GM21447 (cell line): ENCODE data around the gene ASPHD2.

Source experiments
- ATAC-seq: cut with Tn5 transposase; IDR thresholded peaks from one replicate; pipeline ENCODE4 v1.9.1; 2021; ENCODE audit not compliant: unreplicated experiment

The ASPHD2 gene

GRCh38 chr22:26445577-26446275, 16.7 kb downstream of the ASPHD2 start:
- ATAC-seq = no peak

DNA sequence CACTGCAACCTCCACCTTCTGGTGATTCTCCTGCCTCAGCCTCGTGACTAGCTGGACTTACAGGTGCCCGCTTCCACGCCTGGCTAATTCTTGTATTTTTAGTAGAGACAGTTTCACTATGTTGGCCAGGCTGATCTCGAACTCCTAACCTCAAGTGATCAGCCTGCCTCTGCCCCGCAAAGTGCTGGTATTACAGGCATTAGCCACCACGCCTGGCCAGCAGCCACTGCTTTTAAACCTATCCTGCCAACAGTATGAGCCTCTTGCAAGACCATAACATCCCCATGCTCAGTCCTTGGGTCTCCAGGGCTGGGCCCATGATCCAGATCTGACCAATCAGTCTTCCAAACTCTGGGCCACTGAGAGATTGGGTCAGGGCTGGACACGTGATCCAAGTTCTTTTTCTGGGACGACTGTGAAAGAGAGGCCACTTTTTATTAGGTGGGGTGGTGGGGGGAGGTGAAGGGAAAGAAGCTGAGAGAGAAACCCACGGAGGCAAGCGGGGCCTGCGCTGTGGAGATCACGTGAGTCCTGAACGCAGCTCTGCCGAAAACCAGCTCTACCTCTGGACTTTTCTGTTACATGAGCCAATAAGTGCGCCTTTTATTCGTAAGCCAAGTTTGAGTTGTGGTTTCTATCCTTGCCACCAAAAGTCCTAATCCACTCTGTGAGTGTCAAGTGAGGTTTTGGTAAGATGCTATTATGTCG, 17.9 kb downstream of the ASPHD2 start:
- ATAC-seq = no peak

DNA sequence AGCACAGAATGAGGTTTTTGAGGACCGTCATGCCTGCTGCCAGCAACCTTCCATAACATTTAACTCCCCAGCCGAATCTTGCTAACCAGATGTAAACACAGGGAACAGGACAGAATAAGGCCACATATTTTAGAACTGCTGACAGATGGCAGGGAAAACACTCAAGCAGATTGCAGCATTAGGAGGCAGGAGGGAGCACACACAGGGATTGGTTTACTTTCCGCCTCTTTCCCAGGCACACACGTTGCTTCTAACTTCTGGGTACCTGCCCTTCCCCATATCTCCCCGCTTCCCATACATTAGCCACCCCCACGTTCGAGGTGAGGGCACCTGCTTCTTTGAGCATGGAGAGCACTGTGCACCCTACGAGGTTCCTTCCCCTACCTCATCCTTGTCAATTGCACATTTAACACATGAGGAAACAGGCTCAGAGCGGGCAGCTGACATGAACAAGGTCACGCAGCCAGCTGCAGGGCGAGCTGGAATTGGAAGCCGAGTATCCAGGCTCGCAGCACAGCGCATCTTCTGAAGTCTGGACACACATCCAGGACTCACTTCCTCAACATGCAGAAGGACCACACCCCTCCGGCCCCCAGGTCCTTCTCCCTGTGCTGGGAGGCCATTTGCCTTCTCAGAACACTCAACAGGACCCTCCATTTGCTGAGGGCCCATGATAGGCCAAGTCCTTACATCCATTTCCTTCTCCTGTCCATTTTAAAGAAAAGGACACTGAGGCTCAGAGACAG, 18.7 kb downstream of the ASPHD2 start:
- ATAC-seq = no peak

GRCh38 chr22:26448334-26448733, 19.3 kb downstream of the ASPHD2 start:
- no peak for ATAC-seq

DNA sequence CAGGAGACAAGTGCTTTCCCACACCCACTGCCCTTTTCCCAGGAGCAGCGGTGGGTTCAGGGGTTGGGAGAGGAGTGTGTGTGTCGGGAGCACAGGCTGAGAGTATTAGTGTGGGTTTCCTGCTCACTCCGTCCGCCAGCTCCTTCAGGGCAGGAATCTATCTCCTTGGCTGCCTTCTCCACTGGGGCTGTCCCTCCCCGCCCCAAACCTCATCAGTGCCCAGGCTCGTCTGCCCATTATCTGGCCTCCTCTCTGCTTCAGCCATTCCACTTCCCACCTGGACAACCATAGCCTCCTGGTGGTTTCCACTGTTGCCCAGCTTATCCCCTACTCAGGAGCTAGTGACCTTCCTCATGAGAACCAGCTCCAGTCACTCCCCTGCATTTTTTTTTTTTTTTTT, 19.9 kb downstream of the ASPHD2 start:
- no peak for ATAC-seq

DNA sequence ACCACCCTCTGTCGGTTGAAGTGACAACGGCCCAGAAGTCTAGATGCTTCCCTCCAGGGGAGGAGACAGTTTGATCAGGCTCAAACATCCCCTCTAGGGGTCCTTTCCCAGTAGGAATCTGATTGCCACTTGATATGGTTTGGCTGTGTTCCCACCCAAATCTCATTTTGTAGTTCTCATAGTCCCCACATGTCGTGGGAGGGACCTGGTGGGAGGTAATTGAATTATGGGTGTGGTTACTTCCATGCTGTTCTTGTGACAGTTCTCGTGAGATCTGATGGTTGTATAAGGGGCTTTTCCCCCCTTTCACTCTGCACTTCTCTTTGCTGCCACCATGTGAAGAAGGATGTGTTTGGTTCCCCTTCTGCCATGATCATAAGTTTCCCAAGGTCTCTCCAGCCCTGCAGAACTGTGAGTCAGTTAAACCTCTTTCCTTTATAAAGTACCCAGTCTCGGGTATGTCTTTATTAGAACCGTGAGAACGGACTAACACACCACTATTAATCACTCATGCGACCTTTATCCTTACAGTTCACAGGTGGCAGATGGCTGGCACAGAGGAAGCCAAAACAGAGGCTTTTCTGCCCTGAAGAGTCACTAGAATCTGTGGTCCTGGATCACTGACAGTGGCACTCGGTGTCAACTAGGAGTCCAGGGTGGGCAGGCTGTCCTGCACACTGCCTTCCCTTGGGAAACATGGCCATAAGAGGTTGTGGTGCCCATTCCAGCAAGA, 21.6 kb downstream of the ASPHD2 start:
- no peak for ATAC-seq

- no peak for ATAC-seq
Observed at GRCh38 chr22:26452236-26453016, 23.4 kb downstream of the ASPHD2 start.

GRCh38 chr22:26453216-26453615, 24.2 kb downstream of the ASPHD2 start:
- ATAC-seq = no peak

DNA sequence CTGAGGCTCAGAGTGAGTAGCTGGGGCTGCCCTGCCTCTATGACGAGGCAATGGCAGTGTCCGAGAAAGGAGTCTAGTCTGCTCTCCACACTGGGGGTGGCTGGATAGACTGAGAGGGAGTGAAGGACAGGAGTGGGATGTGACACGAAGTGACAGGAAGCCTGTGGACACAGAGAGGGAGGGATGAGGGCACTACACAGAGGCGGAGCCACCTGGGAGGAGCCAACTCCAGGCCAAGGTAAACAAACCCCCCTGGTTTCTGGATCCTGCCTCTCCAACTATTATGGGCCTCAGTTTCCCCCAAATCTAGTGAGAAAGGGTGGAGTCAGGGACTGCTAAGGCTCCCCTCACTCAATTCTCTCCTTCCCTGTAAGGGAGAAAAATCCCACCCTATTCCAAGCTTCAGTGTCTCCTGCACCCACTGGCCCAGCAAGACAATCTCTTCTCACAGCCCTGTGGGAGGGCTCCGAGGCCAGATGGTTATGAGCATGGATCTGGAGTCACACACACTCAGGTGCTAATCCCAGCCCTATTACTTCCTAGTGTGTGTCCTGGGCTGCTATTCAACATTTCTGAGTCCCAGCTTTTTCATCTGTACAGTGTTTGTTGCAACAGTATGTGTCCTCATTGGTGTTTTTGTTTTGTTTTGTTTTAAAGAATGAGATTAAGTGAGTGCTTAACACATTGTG, 24.9 kb downstream of the ASPHD2 start:
- no peak for ATAC-seq

DNA sequence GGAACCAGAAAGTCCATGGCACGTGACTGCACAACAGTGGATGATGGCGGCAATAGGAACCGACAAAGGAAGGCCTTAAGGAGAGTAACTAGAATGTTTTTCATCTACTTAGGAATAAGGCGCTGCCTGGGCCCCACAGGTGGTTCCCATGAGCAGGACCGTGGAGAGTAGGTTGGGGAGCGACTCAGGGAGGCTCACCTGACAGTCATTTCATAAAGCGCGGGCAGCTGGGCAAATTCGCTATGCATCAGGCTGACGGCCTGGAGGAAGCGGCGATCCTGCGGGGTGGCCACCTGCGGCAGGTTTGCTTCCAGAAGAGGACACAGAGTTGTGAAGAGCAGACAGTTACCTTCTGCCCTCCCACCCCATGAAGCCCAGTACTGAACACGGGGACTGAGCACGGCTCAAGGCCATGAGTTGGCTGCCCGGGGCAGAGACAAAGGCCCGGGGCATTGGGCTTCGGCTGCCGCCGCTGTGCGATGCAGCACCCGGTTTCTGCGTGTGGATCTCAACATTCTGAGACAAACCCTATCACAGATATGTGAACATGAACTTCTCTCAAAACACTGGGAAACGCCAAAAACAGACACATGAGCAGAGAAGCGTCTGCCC, 28.7 kb downstream of the ASPHD2 start:
- ATAC-seq = no peak

GRCh38 chr22:26460202-26460601, 31.1 kb downstream of the ASPHD2 start:
- no peak for ATAC-seq

DNA sequence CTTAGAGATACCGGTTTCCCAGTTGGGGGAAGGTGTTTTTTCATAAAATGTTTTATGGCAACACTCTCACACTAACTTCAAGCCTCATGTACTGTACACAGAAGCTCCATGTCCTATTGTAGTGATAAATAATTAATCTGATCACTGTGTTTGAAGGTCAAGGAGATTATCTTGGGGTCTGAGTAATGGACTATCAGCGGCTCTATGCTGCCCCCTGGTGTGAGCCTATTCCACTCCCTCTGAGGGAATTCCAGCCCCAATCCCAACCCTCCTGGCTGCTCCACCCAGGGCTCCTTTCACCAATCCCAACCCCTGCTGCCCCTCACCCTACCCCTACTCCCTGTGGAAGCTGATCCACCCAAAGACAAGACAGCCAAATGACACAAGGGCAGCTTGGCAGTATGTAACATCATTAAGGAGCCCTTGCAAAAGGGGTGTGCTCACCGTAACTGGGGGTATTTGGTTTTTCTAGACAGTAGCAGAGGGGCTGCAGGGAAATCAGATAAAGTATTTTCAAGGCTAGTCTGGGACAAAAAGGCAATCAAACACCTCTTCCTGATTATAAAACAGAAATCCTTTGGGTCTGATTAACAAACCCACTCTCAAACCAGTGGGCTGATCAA, 32.2 kb downstream of the ASPHD2 start:
- no peak for ATAC-seq

DNA sequence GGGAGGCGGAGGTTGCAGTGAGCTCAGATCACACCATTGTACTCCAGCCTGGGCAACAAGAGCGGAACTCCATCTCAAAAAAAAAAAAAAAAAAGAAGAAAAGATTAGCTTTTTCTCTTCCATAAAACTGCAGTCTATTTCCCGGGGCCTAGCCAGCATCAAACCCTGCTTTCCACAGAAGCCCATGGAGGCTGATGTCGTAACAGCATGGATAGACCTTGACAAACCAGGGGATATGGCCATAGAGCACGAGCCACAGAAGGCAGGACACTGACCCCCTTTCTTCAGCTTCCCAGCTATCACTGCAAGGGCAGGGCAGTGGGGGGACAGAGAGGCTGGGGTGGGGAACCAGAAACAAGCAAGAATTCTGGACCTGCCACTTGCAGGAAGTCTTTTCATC, 33.0 kb downstream of the ASPHD2 start:
- ATAC-seq = no peak

- no peak for ATAC-seq
Observed at GRCh38 chr22:26462641-26463040, 33.6 kb downstream of the ASPHD2 start.

DNA sequence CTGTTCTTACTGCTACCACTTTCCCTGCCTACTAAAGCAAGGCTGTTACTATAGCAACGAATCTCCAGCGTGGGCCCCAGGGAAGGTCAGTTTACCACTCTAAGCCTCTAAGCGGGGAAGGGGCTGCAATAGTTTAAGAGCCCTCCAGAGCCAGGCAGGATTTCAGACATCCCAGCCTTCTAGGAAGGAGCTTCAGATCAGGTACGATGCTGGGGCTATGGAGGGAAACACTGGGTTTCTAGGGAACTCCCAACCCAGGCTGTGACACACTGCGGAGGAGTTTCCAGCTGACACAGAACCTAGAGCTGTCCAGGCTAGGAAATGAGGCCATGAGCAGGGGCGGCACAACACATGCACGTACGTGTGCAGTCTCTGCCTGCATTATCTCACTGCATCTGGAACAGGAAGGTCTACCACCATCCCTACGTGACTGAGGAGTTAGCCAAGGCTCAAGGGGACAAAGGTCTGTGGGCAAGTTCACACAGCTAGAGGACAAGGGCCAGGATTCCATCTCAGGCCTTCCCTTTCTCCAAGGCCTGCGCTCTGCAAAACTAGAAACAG, 34.1 kb downstream of the ASPHD2 start:
- ATAC-seq = no peak

- no peak for ATAC-seq
Observed at GRCh38 chr22:26463688-26464087, 34.6 kb downstream of the ASPHD2 start.

GRCh38 chr22:26464312-26464711, 35.3 kb downstream of the ASPHD2 start:
- ATAC-seq = no peak

GRCh38 chr22:26466196-26466595, 37.1 kb downstream of the ASPHD2 start:
- ATAC-seq = no peak

GRCh38 chr22:26470807-26471206, 41.7 kb downstream of the ASPHD2 start:
- no peak for ATAC-seq
